Adrenal gland (tissue), 12 donors: ENCODE measurements around the gene CCDC136. TPM values are rescaled to one million over a fixed set of nuclear protein-coding genes. Genes with fewer than 3 reads are reported as not detected.

Experiments used
- DNase-seq, 7 donors: peaks; one replicate each; pipeline ENCODE4 v3.0.0-alpha.2; 2019 to 2020
- H3K27ac ChIP-seq, 5 donors: fragments of 200-600 bp; sonication (generic) in 4 of 5; 1 replicate in 3 of 5; 2 replicates in 2 of 5; pipeline versions ENCODE4 v1.5.1 to v1.8.0; 2016 to 2020; ENCODE audit warnings: mild to moderate bottlenecking in 1 of 5
- H3K27me3 ChIP-seq: fragments of 200-600 bp; 2 replicates; pipeline ENCODE4 v1.8.0; 2021
- H3K36me3 ChIP-seq, 2 donors: fragments of 200-600 bp; replicated peaks in 1 of 2; 1 replicate in 1 of 2; 2 replicates in 1 of 2; pipeline versions ENCODE4 v1.5.1 to v1.8.0; 2018 to 2022
- H3K4me1 ChIP-seq, 2 donors: fragments of 200-600 bp; replicated peaks in 1 of 2; 1 replicate in 1 of 2; 2 replicates in 1 of 2; pipeline versions ENCODE4 v1.5.1 to v1.8.0; 2018 to 2021
- H3K4me3 ChIP-seq, 4 donors: fragments of 200-600 bp; sonication (generic) in 3 of 4; one replicate each; pipeline ENCODE4 v1.5.1; 2016 to 2018
- H3K9me3 ChIP-seq, 3 donors: fragments of 200-600 bp; sonication (generic) in 1 of 3; replicated peaks in 1 of 3; 1 replicate in 2 of 3; 2 replicates in 1 of 3; pipeline versions ENCODE4 v1.5.1 to v1.8.0; 2016 to 2021
- POLR2A ChIP-seq, 2 donors: fragments of 450-650 bp; IDR thresholded peaks; one replicate each; pipeline ENCODE4 v1.6.1; 2017; ENCODE audit warnings: antibody characterized with exemption in 2 of 2, mild to moderate bottlenecking in 2 of 2, moderate library complexity in 1 of 2
- WGBS, 4 donors: extraction: QIAGEN DNeasy Blood & Tissue Kit in 2 of 4; methylation state at CpG; one replicate each; pipeline versions ENCODE4 v1.1.5 to v1.1.7; 2013 to 2017; 5-methylcytosine and 5-hydroxymethylcytosine counted together
- intact Hi-C, 2 donors: fragments of 100-400 bp; cut with DNase I; formaldehyde crosslinking; loops; one replicate each; pipeline versions ENCODE4 v1.14.1 to v1.15.0; 2022 to 2023
- polyA plus RNA-seq, 3 donors: library from polyadenylated mRNA; stranded (reverse); fragments of 200-250 nt in 2 of 3; fragments of 350-450 nt in 1 of 3; fragmentation: Illumina TruSeq in 1 of 3; extraction: RNeasy Lipid Tissue Mini Kit (QIAGEN cat#74804) in 1 of 3; gene quantifications; one replicate each; pipeline ENCODE4 v1.2.3, GENCODE V29; 2013 to 2014
- total RNA-seq, 9 donors: library from RNA; depleted of rRNA in 4 of 9; stranded (reverse); fragments of >200 nt in 4 of 9; fragments of 120-200 nt in 1 of 9; fragmentation: NEBNext Ultra II Directional in 1 of 9; extraction: Animal tissue kit (Norgen Biotek cat#: 25700) in 1 of 9; gene quantifications; one replicate each; pipeline versions ENCODE4 v1.1.0 to v1.2.4, GENCODE V29; 2013 to 2023
- TF ChIP-seq, protein P1 (sequence below), 6 experiments: fragments of 450-650 bp in 4 of 6; fragments of 200-600 bp in 2 of 6; sonication (generic) in 1 of 6; IDR thresholded peaks; 1 replicate in 5 of 6; 2 replicates in 1 of 6; pipeline versions ENCODE4 v1.5.1 to v1.8.0; 2016 to 2021; ENCODE audit warnings: antibody characterized with exemption in 6 of 6, mild to moderate bottlenecking in 2 of 6, moderate library complexity in 1 of 6
- donor health status: healthy with polysubstance abuse.
- donor health status: Bipolar disorder and iron deficiency.
- donor health status: DM: yes; HTN: yes; CAD: no.
- donor health status: DM: no; HTN: no; CAD: no.
- donor health status: DM: no; HTN: no; CAD: no.
- donor health status: DM: yes; HTN: yes; CAD: no.

Gene CCDC136
- total and polyA plus RNA-seq, 12 donors = 0.35 to 10.9 (median 4.0) TPM

DNA sequence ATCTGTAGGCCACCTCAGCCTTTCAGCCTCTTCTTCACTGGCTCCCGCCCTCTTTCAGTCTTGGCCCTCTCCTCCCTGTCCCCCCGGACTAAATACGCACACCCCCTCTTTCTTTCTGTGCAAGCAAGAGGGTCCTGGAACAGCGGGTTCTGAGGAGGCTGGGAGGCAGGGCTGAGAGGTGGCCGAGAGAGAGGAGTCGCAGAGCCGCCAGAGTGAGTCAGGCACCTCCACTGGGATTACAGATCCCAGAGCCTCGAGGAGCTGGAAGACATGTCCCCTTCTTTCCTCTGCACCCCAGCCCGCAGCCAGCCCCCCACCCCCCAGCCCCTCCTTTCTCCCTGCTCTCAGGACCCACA, 182 bp downstream of the CCDC136 start:
- intact Hi-C loops = no loop called here
- peak in 1 of 7 donors; percentile 12 for DNase-seq
- Histone ChIP-seq H3K36me3 (no peaks in the 10 kb centered on the region), H3K4me1 (peaks cover 6 to 15% of the 10 kb centered on the region in 2 donors), H3K27ac (no peak overlapping the region), H3K27me3 (no peaks in the 10 kb centered on the region), H3K9me3 (no peaks in the 10 kb centered on the region), H3K4me3 (peak overlapping the region in 2 of 4 donors; percentile 45 to 95)
- WGBS, 4 donors = 5 to 24% (median 19%) methylated on average over 5 to 9 of the region's 9 CpGs
- TF ChIP-seq, protein P1, sequence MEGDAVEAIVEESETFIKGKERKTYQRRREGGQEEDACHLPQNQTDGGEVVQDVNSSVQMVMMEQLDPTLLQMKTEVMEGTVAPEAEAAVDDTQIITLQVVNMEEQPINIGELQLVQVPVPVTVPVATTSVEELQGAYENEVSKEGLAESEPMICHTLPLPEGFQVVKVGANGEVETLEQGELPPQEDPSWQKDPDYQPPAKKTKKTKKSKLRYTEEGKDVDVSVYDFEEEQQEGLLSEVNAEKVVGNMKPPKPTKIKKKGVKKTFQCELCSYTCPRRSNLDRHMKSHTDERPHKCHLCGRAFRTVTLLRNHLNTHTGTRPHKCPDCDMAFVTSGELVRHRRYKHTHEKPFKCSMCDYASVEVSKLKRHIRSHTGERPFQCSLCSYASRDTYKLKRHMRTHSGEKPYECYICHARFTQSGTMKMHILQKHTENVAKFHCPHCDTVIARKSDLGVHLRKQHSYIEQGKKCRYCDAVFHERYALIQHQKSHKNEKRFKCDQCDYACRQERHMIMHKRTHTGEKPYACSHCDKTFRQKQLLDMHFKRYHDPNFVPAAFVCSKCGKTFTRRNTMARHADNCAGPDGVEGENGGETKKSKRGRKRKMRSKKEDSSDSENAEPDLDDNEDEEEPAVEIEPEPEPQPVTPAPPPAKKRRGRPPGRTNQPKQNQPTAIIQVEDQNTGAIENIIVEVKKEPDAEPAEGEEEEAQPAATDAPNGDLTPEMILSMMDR (IDR thresholded peaks at IDR 0.05) = no peak
- TF ChIP-seq POLR2A (IDR thresholded peaks at IDR 0.05) = no peak

DNA sequence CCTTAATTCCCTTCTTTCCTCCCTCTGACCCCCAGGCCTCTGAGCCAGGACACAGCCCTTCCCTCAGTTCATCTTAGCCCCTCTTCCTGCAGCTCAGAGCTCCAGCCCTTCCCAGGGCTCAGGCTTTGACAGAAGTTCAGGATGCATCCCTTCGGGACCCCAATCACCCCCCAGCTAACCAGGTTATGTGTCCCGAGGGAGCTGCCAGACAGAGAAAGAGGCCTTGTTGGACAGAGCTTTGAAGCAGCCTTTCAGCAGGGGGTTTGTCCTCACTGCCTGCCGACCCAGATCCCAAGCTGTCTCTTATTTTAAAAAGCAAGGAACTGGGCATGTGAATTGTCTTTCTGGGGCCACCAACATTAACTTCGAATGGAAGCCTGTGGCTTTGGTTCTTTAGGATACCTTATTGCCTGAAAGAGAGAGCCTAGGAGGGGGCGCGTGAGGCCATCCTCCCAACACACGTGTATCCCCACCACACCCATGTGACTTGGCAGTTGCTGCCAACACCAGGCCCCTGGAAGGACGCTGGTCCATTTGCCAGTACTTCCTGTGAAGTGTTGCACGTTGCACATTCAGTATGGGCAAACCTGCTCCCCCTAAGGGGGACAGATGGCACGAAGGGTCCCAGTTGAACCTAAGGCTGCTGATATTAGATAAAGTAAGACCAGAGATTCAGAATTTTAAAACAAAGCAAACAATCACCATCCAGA, 858 bp downstream of the CCDC136 start:
- Histone ChIP-seq H3K36me3 (no peaks in the 10 kb centered on the region), H3K4me1 (peaks cover 6 to 15% of the 10 kb centered on the region in 2 donors), H3K27ac (no peak overlapping the region), H3K4me3 (no peak overlapping the region), H3K9me3 (no peaks in the 10 kb centered on the region), H3K27me3 (no peaks in the 10 kb centered on the region)
- TF ChIP-seq, protein P1 (IDR thresholded peaks at IDR 0.05) = no peak
- TF ChIP-seq POLR2A (IDR thresholded peaks at IDR 0.05) = no peak
- intact Hi-C loops = no loop called here
- 45 to 68% (median 66%) methylated on average over 8 to 10 of the region's 10 CpGs for WGBS, 4 donors
- no peak for DNase-seq

DNA sequence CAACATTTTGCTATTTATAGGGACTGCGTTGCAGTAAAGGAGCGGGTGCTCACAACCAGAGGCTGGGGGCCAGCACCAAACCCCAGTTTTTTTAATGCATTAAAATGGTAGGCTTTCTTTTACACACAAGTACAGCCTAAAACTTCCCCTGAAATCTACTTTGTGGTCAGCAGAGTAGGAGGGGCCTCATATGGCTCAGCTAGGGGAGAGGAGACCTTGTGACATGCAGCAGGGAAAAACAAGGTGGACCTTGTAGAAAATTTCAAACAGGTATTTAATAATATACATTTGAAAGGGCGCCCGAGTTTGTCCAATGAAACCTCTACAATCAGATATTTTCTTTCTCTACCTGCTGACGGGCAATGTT, 1.4 kb downstream of the CCDC136 start:
- Histone ChIP-seq H3K4me1 (peaks cover 6 to 15% of the 10 kb centered on the region in 2 donors), H3K9me3 (no peaks in the 10 kb centered on the region), H3K36me3 (no peaks in the 10 kb centered on the region), H3K27me3 (no peaks in the 10 kb centered on the region), H3K4me3 (no peak overlapping the region), H3K27ac (no peak overlapping the region)
- no peak for TF ChIP-seq POLR2A (IDR thresholded peaks at IDR 0.05)
- TF ChIP-seq, protein P1 (IDR thresholded peaks at IDR 0.05) = no peak
- no peak for DNase-seq
- intact Hi-C loops = no loop called here
- WGBS, 4 donors = 92 to 97% (median 94%) methylated on average over 5 of the region's 5 CpGs

- 71 to 82% (median 79%) methylated on average over 3 of the region's 3 CpGs for WGBS, 4 donors
- H3K4me3 ChIP-seq = no peak overlapping the region
- intact Hi-C loops = no loop called here
- H3K9me3 ChIP-seq = no peaks in the 10 kb centered on the region
- peaks cover 6 to 15% of the 10 kb centered on the region in 2 donors for H3K4me1 ChIP-seq
- no peak for TF ChIP-seq POLR2A (IDR thresholded peaks at IDR 0.05)
- TF ChIP-seq, protein P1 (IDR thresholded peaks at IDR 0.05) = no peak
- H3K27ac ChIP-seq = no peak overlapping the region
- no peaks in the 10 kb centered on the region for H3K27me3 ChIP-seq
- no peaks in the 10 kb centered on the region for H3K36me3 ChIP-seq
- no peak for DNase-seq
These were observed 2.3 kb downstream of the CCDC136 start for GRCh38 chr7:128794020-128794419.
